H1 (cell line): Measurements from ENCODE around the gene RGS5.

Experiments
- CEBPB ChIP-seq: IDR thresholded peaks from 2 replicates; pipeline ENCODE4 v1.6.1; 2012; ENCODE audit warnings: low read depth, low read length
- EZH2 ChIP-seq: fragments of 200-600 bp; sonication (generic); IDR thresholded peaks from 2 replicates; pipeline ENCODE4 v1.7.1; 2012; ENCODE audit warnings: low read depth, mild to moderate bottlenecking, moderate library complexity, low read length, inconsistent platforms; ENCODE audit not compliant: severe bottlenecking
- JUN ChIP-seq: IDR thresholded peaks from 2 replicates; pipeline ENCODE4 v1.6.1; 2011; ENCODE audit warnings: low read depth, mild to moderate bottlenecking, improper control_type of control experiment, low read length
- POLR2A ChIP-seq, 2 experiments: IDR thresholded peaks; 1 replicate in 1 of 2; 2 replicates in 1 of 2; pipeline ENCODE4 v1.6.1; 2011; ENCODE audit warnings: low read depth in 2 of 2, low read length in 2 of 2, mild to moderate bottlenecking in 2 of 2; ENCODE audit errors: control extremely low read depth in 1 of 2
- SUZ12 ChIP-seq: fragments of 200-600 bp; sonication (generic); IDR thresholded peaks from 2 replicates; pipeline ENCODE4 v1.6.1; 2012; ENCODE audit warnings: mild to moderate bottlenecking, inconsistent platforms, low read length, moderate library complexity, mixed read lengths
- TF ChIP-seq, protein P1 (sequence below), 3 experiments: IDR thresholded peaks; 1 replicate in 2 of 3; 2 replicates in 1 of 3; pipeline versions ENCODE4 v1.5.1 to v1.6.1; 2011; ENCODE audit warnings: low read length in 3 of 3, mild to moderate bottlenecking in 3 of 3, inconsistent platforms in 2 of 3, low read depth in 1 of 3, moderate library complexity in 1 of 3; ENCODE audit not compliant: insufficient read depth in 1 of 3; ENCODE audit errors: control extremely low read depth in 1 of 3

- no peak for TF ChIP-seq POLR2A (IDR thresholded peaks at IDR 0.05; ENCODE audit: control extremely low read depth in 1 of 2, low read depth in 2 of 2, low read length in 2 of 2)
- no peak for TF ChIP-seq SUZ12
- no peak for TF ChIP-seq CEBPB
- TF ChIP-seq, protein P1, sequence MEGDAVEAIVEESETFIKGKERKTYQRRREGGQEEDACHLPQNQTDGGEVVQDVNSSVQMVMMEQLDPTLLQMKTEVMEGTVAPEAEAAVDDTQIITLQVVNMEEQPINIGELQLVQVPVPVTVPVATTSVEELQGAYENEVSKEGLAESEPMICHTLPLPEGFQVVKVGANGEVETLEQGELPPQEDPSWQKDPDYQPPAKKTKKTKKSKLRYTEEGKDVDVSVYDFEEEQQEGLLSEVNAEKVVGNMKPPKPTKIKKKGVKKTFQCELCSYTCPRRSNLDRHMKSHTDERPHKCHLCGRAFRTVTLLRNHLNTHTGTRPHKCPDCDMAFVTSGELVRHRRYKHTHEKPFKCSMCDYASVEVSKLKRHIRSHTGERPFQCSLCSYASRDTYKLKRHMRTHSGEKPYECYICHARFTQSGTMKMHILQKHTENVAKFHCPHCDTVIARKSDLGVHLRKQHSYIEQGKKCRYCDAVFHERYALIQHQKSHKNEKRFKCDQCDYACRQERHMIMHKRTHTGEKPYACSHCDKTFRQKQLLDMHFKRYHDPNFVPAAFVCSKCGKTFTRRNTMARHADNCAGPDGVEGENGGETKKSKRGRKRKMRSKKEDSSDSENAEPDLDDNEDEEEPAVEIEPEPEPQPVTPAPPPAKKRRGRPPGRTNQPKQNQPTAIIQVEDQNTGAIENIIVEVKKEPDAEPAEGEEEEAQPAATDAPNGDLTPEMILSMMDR (IDR thresholded peaks at IDR 0.05; ENCODE audit: control extremely low read depth in 1 of 3, insufficient read depth in 1 of 3, low read depth in 1 of 3, low read length in 3 of 3), result no peak
- no peak for TF ChIP-seq EZH2
- no peak for TF ChIP-seq JUN
These were observed 96.2 kb downstream of the RGS5 start for GRCh38 chr1:163106364-163106987.
